D341Med (cell line): ENCODE results near the gene CYP2C8.
"Not testable (repeated sequence)": the region's sequence is repeated elsewhere in the genome, so short reads cannot be mapped to it uniquely, and the experiment has no call there.

ENCODE experiments used
- DNase-seq: peaks from one replicate; pipeline ENCODE4 v3.0.0; 2012; ENCODE audit warnings: low spot score

Gene CYP2C8

DNA sequence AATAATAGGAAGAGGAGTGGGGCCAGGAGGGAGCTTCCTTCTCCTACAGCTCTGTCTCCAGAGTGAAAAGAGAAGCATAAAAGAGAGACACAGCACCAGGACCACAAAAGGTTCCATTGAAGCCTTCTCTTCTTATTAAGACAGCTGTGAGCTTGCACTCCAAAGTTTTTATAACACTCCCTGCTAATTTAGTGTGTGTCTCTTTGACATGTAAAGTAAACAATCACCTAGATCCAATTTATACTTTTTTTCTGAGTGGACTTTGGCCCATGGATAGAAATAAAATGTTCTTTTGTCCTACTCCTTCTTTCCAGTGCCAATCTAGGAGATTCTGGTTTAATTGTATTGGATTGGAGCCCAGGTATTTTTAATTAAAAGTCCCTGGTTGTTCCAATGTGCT lies at the start of gene CYP2C8:
TSS of gene CYP2C8 (minus strand) at position 212 of the 400 bp plus-strand sequence. CDS start at position 117, 95 bp downstream.
- no peak for DNase-seq

DNA sequence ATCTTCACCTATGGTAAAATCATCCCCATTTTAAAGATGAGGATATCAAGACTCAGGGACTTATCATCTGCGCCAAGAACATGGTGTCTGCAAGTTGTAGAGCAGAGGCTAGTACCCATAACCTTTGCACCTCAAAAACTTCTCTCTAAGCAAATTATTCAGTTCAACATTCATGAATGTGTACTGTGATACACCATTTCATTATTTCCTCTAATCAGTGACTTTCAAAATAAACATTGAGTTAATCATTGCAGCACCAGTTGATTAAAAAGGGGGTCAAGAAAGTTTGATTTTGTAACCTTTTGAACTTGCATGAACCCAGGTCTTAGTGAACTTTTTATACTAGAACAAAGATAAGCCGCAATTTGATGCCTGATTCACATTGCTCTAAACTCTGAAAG lies 47.6 kb upstream of the CYP2C8 start:
- no peak for DNase-seq

DNA sequence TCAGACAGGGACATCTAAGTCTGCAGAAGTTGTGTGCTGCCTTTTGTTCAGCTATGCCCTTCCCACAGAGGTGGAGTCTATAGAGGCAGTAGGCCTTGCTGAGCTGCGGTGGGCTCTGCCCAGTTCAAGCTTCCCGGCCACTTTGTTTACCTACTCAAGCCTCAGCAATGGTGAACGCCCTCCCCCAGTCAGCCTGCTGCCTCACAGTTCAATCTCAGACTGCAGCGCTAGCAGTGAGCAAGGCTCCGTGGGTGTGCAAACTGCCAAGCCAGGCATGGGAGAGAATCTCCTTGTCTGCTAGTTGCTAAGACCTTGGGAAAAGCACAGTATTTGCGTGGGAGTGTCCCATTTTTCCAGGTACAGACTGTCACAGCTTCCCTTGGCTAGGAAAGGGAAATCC lies 41.5 kb upstream of the CYP2C8 start:
- not testable (repeated sequence) for DNase-seq

DNA sequence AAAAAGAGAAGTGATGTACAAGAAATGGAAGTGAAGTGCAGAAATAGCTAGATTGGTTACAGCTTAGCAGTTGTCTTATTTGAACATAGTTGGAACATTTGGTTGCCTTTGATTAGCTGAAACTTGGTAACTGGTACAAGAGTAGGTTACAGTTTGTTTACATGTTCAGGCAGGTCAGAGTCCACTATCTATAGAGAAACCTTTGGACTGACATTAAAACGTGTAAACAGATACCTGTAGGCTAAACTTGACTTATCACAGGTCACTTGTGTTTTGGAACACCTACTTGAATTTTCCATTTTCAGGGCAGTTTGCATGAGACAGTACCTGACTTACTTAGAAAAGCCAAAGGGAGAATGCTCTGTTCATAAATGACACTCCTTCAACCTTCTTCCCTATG lies 28.5 kb upstream of the CYP2C8 start:
- DNase-seq: no peak

DNA sequence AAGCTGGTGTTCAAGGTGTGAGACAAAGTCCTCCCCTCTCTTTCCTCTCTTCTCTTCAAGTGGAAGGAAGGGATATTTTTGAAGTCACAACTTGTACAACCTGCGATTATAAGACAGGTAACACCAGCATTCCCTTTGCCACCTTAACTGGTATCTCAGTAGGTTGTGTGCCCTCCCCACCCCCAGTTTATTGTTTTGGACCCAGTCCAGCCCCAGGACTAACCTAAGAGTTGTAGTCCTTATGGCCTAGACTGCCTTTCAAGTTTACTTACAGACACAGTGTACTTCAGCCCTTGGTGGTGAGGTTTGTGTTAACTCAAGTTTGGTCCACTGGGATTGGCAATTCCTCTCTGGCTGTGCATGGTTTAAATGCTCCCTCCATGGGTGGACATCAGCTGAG lies 26.8 kb upstream of the CYP2C8 start:
- no peak for DNase-seq

DNA sequence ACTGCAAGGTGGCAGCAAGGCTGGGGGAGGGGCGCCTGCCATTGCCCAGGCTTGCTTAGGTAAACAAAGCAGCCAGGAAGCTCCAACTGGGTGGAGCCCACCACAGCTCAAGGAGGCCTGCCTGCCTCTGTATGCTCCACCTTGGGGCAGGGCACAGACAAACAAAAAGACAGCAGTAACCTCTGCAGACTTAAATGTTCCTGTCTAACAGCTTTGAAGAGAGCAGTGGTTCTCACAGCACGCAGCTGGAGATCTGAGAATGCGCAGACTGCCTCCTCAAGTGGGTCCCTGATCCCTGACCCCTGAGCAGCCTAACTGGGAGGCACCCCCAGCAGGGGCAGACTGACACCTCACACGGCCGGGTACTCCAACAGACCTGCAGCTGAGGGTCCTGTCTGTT lies 10.3 kb upstream of the CYP2C8 start:
- DNase-seq: not testable (repeated sequence)

DNA sequence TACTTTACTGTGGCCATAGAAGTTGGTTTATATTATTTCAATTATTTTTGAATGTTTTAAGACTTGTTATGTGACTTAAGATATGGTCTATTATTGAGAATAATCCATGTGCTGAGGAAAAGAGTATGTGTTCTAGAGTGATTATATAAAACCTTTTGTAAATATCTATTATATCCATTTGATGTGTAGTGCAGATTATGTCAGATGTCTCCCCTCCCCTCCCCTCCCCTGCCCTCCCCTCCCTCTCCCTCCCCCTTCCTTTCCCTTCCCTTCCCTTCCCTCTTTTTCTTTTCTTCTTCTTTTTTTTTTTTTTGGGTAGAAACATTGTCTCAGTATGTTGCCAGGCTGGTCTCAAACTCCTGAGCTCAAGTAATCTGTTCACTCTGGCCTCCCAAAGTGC lies 8.3 kb upstream of the CYP2C8 start:
- no peak for DNase-seq

DNA sequence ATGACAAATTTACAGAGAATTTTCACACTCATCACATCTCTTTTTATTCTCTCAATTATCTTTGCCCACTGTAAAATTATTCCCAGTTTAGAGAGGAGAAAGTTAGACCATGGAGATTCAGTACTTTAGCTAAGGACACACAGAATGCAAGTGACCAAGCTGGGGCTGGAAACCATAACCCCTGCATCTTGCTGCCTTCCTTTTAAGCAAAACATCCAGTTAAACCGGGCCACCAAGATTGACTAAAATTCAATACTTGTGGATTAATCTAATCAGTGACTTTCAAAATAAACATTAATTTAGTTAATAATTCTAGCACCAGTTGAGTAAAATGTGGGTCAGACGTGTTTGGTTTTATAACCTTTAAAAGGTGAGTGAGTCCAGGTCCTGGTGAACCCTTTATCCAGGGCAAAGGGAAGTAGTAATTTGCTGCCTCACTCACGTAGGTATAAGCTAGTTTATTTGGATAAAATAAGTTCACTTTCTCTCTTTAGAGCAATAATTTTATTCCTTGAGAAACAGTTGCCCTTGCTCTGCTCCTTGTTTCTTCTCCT lies 1.9 kb upstream of the CYP2C8 start:
- DNase-seq: no peak

DNA sequence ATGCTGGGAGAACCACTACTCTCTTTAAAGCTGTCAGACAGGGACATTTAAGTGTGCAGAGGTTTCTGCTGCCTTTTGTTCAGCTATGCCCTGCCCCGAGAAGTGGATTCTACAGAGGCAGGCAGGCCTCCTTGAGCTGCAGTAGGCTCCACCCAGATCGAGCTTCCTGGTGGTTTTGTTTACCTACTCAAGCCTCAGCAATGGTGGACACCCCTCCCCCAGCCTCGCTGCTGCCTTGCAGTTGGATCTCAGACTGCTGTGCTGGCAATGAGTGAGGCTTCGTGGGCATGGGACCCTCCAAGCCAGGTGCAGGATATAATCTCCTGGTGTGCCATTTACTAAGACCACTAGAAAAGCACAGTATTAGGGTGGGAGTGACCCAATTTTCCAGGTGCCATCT lies 5.2 kb downstream of the CYP2C8 start:
- DNase-seq: not testable (repeated sequence)

DNA sequence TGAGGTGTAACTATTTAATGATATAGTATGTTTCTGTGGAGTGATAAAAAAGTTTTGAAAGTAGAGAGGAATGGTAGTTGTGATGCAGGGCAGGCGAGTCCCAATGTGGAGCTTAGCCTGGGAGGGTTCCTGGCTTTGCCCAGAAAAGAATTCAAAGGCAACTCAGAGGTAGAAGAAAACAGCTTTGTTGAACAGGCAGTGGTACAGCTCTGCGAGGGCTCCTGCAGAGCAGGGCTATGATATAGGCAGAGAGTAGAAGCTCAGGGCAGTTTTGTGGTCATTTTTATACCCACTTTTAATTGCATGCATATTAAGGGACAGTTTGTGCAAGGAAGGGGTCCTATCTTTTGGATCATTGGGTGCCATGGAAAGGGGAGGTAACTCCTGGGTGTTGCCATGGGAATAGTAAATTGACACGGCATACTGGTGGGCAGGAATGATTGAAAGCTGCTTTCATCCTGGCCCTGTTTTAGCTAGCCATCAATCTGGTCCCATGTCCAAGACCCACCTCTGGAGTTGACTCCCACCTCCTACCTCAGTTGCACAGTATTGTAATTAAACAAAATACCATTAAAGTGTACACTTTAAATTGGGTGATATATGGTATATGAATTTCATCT lies 12.4 kb downstream of the CYP2C8 start:
- DNase-seq: no peak

DNA sequence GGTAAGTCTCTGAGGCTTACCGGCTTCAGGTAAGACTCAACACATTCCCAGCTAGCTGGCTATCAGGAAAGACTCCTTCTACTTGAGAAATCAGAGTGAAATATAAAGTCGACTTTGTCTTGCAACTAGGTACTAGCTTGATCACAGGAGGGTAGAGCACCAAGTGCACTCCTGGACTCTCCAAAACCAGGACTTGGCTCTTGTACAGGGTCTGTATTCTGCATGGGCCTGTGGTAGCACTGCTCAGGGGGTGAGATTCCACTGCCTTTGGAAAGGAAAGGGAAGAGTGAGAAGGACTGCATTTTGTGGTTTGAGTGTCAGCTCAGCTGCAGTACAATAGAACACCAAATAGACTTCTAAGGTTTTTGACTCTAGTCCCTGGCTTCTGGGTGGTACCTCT lies 19.4 kb downstream of the CYP2C8 start:
- DNase-seq: no peak

DNA sequence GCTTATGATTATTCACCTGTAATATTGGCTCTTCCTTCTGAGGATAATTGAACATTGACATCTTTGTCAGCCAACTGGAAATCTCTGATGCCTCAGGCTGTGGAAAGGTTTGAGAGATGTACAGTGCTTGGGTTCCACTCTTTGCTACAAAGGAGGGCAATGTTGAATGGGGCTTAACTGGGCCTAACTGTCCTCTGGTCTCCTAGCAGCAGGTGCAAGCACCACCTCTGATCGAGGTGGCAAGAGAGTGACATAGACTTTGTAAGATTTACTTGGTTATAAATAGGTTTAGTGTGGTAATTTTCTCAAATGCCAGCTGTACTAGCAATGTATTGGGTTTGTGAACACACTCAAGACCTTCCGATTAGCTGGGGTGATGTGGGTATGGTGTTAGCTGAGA lies 21.1 kb downstream of the CYP2C8 start:
- DNase-seq: no peak

DNA sequence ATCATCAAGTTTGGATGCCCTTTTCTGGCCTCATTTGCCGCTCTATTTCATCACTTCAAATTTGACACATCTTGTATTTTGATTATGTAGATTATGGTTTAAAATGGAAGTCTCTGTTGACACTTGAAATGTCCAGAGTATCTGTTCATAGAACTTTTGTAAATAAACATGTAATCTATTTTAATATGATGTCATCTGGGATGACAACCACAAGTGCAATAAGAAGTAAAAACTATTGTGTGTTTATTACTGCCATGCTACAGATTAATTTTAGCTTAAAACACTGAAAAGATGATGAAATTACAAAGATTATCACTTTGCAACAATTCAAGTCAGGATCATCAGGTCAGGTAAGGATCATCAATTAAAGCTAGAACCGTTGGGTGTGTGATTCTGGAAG lies 30.0 kb downstream of the CYP2C8 start:
- DNase-seq: no peak

DNA sequence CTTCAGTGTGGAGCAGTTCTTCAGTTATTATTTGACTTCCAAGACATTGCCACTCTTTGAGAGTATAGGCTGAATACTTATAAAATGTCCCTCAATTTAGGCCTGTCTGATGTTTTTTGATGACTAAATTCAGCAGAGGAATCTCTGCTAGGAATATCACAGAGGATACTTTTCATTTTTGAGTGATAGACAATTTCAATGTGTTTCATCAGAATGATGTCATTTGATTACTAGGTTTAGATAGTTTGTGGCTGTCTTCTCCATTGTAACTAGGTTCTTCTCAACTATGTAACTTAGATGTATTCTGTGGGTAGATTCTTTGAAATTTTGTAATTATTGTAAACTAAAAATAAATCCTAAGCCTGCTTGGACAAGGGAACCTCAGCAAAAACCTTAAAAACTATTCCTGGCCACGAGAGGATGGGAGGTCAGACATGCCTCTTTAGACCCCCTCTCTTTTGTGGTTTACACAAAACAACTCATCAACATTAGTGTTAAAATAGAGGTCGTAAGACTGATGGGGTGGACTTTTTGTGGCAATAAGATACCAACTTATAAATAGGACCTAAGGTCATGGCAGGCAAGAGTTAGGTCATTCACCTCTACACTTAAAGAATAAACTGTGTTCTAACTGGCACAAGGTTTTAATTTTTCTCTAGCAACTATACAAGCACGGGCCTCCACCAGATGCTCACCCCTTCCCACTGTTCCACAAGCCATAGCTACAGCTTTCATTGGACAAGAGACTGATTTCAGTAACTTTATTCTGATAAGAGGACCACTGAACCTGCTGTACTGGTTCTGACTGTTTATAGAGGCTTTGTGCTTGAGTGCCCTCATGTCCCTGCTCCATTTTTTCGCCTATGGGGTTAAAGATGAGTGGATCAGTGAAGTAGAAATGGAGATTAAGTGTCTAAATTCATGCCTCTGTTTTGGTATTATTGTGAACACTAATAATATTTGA lies 33.7 kb downstream of the CYP2C8 start:
- DNase-seq: no peak

DNA sequence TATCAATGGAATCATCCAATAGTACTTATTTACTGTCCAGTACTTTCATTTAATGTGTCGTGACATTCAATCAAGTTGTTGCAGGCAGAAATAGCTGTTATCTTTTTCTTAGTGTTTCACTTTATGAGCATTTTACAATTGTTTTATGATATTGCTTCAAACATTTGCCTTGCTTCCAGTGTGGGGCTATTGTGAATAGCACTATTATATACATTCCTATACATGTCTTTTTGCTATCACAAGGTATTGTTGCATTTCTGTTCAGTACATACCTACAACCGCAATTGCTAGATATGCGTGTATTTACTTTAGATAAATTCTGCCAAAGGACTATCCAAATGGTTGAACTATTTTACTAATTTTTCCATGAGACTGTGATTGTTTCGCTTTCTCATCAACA lies 34.9 kb downstream of the CYP2C8 start:
- no peak for DNase-seq

DNA sequence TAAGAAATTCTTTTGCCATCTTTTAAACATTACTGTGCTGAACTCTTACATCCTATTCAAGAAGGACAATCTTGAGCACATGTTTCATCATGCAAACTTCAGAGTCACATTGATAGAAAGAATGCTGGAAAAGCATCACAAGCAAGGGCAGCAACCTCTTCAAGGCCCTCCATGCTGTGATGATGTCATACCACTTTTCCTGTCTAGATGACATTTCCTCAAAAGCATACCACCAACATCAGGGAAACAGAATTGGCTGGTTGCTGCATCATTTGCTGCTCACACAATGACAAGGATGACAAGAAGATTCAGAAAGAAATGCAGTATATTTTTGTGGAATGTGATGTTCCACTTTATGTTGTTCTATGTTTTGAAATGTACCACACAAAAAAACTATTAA lies 37.6 kb downstream of the CYP2C8 start:
- DNase-seq: no peak

DNA sequence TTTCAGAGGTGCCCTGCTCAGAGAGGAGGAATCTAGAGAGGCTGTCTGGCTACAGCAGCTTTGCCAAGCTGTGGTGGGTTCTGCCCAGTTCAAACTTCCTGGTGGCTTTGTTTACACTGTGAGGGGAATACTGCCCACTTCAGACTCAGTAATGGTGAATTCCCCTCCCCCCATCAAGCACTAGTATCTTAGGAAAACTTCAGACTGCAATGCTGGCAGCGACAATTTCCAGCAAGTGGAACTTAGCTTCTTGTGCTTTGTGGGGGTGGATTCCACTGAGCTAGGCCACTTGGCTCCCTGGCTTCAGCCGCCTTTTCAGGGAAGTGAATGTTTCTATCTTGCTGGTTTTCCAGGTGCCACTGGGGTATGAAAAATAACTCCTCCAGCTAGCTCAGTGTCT lies 42.8 kb downstream of the CYP2C8 start:
- DNase-seq: no peak

DNA sequence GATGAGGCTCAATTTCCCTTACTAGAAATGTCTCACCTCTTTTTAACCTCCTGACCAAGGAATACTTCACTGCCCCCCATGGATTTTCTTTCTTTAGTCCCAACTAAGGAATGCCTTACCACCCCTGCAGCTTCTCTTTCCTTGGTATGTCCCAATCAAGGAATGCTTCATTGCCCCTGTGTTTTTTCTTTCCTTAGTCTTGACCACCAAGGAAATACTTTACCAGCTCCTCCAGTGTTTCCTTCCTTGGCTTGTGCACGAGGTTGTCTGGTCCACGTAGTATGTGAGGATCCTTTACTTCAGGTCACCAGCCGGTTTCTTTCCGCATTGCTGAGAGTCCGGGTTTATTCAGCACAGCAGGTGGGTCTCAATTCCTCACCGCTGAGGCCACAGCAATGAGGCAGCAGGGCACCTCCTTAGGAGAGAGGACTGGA lies 71.5 kb downstream of the CYP2C8 start:
- DNase-seq: no peak

DNA sequence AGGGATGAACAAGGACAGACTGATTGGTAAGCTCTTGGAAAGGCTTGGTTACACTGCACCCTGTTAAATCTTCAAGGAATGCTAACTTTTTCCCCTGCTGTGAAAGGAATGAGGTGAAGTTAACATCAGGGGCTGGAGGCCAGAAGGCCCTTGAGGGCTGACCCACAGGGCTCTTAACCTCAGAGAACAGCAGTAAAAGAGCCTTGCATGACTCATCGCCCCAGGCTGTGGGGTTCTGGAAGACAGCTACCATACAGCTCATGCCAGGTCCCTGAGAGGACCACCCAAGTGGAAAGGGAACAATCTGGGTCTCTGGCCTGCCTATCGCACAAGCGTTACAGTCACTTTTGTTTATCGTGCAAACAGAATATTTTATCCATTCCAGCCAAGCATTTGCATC lies 76.5 kb downstream of the CYP2C8 start:
- no peak for DNase-seq

DNA sequence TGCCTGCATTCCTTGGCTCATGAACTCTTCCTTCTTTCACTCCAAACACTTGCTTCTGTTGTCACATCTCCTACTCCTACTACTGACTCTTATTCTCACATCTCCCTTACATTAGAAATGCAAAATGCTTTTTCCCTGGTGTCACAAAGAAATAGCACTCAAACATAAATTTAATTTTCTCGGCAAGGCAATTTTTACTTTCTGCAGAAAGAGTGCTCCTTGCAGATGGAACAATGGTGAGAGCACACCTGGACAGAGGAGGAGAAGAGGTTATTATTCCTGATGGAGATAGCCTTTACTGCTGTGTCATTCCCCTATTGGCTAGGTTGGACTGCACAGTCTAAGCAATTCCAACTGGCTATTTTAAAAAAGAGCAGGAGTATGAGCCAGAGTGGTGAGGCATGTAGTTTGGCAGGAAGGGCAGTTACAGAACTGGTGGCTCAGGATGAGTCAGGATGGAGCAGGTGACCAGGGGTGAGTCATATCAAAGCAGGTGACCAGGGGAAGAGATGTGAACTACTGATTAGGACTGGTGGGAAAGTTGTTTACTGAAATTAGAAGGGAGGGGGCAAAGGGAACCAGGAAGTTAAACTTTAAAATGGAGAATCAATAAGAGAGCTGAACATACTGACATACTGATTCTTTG lies 77.9 kb downstream of the CYP2C8 start:
- DNase-seq: no peak

DNA sequence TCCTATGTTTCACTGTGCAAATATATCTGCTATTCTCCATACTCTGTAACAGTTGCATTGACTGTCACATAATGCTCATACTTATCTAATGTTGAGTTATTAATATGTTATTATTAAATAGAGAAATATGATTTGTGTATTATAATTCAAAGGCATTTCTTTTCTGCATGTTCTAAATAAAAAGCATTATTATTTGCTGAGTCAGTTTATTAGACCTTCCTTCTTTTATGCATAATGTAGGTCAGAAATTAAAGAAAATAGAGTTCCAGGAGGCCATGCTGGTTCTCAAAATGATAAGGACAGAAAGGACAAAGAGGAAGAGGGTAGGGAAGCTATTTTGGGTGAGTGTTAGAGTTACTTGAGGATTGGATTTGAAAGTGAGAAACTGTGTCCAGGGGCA lies 80.1 kb downstream of the CYP2C8 start:
- DNase-seq: no peak
